SIG-M5 (cell line): ENCODE measurements around the gene ELP4.
"Not testable (repeated sequence)": the region's sequence is repeated elsewhere in the genome, so short reads cannot be mapped to it uniquely, and the experiment has no call there.

Experiments used
- DNase-seq: peaks from one replicate; lab custom pipeline; 2025; lab: John Stamatoyannopoulos, UW

The ELP4 gene

DNA sequence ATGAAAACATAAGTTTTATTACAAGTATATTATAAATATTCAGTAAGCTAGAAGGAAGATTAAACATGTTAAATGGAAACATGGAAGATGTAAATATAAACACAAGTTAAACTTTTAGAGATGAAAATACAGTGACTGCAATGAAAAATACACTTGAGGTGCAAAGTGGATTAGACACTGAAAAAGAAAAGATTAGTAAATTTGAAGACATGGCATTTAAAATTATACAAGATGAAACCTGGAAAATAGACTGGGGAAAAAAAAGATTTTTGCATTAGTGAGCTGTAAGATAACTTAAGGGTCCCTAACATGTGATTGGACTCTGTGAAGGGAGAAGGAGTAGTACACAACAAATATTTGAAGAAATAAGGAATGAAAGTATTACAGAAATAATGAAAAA lies 33.3 kb downstream of the ELP4 start:
- no peak for DNase-seq

DNA sequence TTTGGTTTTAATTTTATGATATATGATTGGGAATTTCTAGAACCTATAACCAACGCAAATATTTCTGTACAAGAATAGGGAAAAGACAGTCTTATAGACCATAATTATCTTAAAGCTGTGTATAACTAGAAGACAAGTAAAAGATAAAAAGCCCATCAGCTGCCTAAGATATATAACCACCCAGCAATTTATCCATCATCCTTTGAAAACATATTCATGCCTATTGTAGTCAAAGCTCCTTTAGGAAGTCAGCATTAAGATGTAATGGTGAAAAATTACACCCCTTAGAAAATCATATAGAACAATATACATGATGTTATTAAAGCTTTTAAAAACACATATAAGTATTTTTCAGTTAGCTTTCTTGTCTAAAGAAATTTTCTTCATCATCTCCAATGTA lies 46.4 kb downstream of the ELP4 start:
- no peak for DNase-seq

DNA sequence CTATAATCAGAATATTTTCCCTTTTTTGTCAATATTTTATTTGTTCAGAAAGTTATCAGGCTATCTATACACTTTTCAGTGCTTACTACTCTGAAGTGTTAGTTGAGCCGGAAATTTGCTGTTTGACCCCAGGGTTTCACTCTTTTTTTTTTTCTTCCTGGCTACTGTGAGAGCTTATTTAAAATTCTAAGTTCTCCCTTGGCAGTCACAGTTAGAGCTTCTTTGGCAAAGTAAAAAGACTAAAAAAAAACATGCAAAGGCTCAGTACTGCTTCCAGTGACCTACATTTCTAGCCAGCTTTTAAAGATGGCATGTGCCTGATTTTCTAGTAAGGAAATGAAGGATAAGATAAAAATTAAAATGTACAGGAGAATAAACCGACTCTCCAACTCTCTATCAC lies 48.4 kb downstream of the ELP4 start:
- DNase-seq = no peak

DNA sequence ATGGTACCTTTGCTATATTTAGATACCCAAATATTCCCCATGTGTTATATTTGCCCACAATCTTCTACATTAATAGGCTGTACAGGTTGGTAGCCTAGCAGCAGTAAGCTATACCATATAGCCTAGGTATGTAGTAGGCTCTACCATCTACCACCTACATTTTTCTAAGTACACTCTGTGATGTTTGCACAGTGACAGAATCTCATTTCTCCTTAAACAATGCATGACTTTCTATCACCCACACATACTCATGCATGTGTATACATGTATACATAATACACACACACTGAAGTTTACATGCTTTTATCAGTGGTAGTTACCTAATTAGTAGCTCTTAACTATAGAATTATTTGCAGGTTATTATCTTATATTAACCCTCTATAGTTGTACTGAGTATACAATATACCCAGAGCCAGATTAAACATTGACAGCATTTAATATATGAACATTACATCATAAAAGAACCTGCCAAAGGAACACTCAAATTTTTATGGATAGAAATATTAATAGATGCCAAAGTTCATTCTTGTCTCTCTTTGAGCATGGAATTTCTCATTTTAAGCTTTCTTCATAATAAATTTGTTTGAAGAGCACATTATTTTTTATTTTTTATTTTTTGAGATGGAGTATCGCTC lies 51.4 kb downstream of the ELP4 start:
- no peak for DNase-seq

DNA sequence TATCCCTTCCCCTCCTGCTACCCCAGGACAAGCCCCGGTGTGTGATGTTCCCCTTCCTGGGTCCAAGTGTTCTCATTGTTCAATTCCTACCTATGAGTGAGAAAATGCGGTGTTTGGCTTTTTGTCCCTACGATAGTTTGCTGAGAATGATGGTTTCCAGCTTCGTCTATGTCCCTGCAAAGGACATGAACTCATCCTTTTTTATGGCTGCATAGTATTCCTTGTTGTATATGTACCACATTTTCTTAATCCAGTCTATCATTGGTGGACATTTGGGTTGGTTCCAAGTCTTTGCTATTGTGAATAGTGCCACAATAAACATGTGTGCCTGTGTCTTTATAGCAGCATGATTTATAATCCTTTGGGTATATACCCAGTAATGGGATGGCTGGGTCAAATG lies 55.0 kb downstream of the ELP4 start:
- not testable (repeated sequence) for DNase-seq

DNA sequence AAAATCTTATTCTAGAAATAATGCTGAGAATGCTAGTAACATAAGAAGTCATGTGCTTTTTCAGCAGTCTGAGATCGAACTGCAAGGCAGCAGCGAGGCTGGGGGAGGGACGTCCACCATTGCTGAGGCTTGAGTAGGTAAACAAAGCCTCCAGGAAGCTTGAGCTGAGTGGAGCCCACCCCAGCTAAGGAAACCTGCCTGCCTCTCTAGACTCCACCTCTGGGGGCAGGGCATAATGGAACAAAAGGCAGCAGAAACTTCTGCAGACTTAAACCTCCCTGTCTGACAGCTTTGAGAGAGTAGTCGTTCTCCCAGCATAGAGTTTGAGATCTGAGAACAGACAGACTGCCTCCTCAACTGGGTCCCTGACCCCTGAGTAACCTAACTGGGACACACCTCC lies 64.6 kb downstream of the ELP4 start:
- DNase-seq = not testable (repeated sequence)

DNA sequence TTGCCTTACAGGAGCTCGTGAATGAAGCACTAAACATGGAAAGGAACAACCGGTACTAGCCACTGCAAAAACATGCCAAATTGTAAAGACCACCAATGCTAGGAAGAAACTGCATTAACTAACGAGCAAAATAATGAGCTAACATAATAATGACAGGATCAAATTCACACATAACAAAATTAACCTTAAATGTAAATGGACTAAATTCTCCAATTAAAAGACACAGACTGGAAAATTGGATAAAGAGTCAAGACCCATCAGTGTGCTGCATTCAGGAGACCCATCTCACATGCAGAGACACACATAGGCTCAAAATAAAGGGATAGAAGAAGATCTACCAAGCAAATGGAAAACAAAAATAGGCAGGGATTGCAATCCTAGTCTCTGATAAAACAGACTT lies 66.2 kb downstream of the ELP4 start:
- not testable (repeated sequence) for DNase-seq

DNA sequence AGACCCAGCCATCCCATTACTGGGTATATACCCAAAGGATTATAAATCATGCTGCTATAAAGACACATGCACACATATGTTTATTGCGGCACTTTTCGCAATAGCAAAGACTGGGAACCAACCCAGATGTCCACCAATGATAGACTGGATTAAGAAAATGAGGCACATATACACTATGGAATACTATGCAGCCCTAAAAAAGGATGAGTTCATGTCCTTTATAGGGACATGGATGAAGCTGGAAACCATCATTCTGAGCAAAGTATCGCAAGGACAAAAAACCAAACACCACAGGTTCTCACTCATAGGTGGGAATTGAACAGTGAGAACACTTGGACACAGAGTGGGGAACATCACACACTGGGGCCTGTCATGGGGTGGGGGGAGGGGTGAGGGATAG lies 69.8 kb downstream of the ELP4 start:
- not testable (repeated sequence) for DNase-seq

DNA sequence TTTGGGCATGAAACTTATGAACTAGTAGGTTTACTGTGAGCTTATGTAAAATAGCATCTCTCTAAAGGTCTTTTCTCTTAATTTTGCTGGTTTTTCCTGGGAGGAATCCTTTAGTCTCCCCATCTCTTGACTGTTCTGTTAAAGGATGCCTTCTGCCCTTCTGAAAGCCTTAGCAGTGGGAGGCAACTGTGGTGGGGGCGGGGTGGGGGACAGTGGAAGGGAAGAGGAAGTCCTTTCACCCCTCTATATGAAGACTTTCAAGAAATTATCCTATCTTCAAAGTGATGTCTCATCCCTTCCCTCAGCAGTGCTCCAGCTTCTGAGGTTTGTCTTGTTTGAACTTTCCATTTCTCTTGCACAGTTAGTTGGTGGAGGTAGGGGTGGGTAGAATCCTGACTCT lies 73.1 kb downstream of the ELP4 start:
- DNase-seq = no peak

DNA sequence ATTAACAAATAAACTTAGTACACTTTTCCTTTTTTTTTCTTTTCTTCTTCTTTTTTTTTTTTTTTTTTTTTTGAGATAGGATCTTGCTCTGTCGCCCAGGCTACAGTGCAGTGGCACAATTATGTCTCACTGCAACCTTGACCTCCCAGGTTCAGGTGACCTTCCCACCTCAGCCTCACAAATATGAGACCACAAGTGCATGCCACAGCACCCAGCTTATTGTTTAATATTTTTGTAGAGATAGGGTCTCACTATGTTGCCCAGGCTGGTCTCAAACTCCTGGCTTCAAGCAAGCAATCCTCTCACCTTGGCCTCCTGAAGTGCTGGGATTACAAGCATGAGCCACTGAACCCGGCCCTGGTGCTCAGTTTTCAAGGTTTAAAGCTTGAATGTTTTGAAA lies 88.9 kb downstream of the ELP4 start:
- no peak for DNase-seq

DNA sequence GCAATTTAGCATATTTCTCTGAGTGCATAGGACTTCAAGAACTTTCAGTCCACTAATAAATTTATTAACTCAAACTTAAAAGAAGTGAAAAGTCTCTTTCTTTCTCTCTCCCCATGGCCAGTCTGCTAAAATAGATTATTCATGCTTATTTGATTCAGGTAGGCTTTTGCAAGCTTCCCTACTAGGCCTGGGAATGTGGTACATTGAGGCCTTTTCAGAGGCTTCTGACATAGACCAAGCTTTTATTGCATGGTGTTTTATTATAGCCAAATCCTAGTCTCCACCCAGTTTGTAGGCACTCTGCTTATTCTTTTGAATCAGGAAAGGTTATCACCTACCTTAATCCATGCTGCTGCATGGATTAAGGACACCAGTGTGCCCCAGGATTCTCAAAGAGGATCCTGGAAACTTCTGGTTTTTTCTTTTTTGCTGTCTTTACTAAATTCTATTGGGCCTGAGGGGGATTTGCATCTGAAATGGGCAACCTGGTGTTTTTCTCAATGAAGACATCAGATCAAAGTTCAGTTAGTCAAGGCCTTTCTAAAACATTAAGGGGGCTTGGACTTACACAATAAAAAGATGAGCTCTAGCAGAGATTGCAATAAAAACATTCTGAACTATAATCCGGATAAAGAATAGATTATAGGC lies 92.2 kb downstream of the ELP4 start:
- no peak for DNase-seq

DNA sequence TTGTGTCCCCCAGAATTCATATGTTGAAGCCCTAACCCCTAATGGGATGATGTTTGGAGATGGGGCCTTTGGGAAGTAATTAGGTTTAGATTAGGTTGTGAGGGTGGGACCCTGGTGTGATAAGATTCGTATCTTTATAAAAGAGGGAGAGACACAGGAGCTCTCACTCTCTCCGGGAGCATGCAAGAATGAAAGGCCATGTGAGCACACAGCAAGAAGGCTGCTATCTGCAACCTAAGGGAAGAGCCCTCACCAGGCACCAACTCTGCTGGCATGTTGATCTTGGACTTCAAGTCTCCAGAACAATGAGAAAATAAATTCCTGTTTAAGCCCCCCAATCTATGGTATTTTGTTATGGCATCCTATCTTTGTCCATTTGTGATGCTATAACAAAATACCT lies 97.3 kb downstream of the ELP4 start:
- DNase-seq = no peak

DNA sequence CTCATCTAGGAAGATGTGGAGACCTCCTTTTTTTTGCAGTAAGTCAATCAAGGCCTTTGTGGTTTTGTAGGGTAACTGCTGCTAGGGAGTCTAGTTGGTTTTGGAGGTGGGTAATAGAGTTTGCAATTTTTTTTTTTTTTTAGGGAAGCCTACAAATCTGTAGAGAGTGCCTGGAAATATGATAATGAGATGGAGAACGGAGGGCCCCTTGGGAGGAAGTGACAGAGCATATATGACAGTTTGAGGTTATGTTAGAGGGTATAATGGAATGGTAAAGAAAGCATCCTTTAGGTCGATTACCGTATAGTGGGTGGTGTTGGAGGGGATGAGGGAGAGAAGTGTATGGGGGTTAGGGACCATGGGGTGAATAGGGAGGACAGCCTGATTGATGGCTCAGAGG lies 98.3 kb downstream of the ELP4 start:
- no peak for DNase-seq

DNA sequence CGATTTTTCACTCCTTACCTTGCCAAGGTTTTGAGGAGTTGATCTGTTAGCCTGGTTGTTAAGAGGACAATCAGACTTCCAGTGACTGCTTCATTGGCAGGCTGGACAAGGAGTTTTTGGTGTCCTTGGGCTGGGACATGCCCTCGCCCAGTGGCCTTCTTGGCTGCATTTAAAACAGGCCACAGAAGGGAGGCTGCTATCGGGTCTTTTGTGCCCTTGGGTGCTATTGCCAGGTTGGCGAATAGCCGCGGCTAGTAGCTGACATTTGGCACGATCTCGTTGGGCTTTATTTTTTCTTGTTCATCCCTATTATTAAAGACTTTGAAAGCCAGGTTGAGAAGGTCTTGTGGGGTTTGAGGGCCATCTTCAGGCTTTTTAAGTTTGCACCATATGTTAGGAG lies 99.4 kb downstream of the ELP4 start:
- DNase-seq = no peak

DNA sequence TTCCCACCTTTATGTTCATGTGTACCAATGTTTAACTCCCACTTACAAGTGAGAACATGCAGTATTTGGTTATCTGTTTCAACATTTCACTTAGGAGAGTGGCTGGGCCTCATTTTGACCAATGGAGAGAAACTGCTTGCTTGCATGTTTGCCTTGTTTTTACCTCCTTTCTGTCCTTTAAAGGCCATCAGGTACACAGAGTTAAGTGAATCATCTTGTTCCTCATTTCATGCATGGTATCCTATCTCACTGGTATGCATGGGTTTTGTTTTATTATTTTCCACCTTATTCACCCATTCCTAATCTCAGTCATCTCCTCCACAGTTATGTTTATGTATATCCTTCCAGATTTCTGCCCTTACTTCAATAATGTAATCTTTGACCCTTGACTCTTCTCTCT lies 101.0 kb downstream of the ELP4 start:
- DNase-seq = no peak

DNA sequence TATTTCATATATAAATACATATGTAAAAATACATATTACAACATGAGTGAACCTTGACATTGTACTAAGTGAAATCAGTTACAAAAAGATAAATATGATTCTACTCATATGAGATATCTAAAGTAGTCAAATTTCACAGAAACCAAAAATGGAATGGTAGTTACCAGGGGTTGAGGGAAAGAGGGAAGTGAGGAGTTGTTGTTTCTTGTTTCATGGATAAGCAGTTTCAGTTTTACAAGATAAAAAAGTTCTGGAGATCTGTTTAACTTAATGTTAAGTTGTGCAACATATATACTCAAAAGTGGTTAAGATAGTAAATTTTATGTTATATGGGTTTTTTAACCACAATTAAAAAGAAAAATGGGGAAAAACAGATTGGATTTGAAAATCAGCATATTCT lies 107.7 kb downstream of the ELP4 start:
- DNase-seq = no peak

DNA sequence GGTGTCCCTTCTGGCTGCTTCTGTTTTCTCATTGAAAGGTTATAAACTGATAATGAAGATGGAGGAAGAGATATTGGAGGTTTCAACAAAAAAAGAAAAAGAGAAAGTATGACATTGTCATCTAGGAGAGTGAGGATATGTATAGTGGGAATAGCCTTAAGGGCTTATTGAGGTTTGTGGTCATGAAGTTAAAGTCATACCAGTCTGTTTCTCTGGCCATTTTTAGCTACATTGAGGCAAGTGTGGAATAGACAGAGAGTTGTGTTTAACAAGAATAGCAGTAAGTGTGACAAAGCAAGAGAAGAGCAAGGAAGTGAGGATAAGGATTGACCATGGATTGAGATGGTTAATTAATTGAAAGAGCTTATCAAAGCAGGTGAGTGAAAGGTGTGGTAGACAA lies 110.4 kb downstream of the ELP4 start:
- DNase-seq = no peak

DNA sequence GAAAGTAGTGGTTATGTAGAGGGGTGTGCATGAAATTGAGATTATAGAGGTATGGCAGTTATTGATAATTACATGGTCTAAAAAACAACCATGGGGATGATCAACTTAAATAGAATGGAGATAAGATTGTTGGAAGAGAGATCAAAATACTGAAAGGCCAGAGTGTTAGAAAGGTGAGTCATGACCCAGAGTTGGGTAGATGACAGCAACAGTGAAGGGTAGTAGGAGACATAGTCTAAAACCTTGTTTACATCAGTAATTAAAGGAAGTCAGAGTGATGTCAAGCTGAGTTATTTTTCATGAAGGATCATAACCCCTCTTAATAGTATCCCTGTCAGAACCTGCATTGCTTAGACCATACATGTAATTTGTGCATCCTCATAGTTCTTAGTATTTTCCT lies 110.9 kb downstream of the ELP4 start:
- DNase-seq = no peak

DNA sequence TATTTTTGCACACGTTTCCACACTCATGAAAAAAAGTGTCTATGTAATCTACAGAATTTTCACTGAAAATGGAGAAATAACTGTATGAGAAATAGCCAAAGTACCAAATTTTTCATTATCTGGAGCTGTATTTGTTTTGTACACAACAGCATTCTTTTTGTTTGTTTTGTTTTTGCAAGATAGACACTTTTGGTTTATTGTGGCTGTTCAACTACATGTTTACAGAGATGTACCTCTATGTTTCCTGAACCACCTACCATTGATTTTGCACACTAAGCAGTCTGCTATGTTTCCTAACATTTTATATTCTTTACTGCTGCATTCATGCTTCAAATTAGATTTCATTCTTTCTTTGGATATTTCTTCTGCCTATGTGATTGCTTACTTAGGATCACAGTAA lies 116.3 kb downstream of the ELP4 start:
- no peak for DNase-seq

DNA sequence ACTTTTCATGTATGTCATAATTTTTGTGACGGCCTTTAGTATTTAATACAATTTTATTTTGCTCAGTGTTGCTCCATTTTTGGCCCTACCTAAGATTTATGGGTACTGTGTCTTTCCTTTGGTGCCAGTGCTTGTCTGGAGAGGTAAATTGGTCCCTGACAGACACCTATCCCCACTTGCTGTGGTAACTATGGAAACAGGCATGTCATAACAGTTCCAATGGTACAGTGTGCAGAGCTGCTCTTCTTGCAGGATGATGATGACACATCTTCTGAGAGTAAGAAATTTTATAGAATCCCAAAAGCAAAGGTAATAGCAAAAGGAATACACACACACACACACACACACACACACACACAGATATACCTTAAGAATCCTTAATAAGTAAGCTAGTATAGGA lies 118.5 kb downstream of the ELP4 start:
- no peak for DNase-seq

DNA sequence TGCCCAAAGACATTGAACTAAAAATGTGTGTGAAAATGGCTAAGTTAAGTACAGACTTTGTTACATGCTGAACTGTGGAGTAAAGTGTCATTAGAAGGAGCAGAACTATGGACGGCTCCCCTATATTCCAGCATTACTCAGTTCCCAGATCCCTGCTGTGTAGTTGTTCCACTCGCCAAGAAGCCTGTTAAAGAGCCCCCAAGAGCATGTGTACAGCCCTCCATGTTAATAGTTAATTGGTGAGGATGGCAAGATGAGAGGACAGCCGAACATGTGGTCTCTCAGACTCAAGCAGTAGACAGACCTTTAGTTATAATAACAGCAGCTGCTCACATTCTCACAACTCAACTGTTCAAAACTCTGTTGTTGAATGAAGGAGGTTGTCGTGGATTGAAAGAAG lies 127.4 kb downstream of the ELP4 start:
- DNase-seq = no peak

DNA sequence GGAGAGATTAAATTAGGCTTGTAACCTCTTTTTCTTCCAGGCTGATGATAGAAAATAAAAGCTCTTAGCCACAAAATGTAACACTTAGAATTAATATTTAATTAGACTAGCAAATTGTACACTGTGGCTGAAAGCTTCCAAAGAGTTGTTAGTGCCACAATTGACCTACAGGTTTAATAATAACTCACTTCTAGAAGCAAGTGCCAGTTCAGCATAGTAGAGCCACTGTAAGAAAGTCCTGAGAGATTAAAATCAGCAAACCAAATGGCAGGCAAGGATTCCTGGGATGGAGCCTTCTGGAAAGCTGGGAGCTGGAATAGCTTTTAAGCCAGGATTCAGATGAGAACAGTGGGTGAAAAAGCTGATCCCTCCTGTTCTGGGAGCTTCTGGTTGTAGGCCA lies 131.0 kb downstream of the ELP4 start:
- DNase-seq = no peak

DNA sequence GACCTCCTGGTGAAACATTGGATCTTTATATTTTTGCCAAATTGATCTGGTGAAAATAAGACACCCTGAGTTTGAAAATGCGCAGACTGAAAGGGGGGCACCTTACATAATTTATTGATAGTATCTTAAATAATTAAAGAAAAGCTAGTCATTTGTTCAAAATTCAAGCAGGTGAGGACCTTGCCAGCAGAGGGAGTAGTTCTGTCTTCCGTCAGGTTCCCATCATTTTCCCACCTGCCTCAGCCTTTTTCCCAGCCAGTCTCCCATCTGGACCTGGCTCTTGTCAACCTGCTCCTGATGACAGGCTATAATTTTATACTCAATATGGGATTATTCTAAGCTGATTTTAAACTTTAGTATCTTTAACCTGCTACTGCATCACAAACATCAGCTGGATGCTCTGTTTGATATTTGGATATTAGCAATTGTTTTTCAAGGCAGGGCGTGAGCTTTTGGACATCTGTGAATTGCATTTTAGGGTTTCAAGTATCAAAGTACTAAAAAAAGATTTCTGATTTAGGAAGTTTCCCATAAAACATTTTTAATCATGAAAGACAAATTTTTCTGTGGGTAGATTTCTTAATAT lies 132.0 kb downstream of the ELP4 start:
- no peak for DNase-seq

DNA sequence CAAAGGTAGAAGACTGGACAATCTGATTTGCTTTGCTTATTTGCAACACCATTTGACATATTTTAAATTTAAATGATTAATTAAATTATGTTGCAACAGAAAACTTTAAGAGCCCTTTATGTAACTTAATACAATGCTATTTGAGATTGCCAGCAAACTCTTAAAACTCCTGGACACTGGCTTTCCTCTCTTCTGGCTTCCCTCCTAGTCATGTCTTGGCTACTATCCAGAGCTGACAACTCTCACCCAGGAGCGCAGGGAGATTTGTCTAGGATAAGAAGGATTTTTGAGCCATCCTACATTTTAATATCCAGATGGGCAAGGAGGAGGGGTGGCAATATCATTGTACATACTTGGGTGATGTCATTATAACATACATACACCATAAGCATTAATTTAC lies 134.3 kb downstream of the ELP4 start:
- DNase-seq = no peak
